Measurements from ENCODE around the gene INO80. TPM values are rescaled to one million over a fixed set of nuclear protein-coding genes. Genes with fewer than 3 reads are reported as not detected.

INO80 gene, protein sequence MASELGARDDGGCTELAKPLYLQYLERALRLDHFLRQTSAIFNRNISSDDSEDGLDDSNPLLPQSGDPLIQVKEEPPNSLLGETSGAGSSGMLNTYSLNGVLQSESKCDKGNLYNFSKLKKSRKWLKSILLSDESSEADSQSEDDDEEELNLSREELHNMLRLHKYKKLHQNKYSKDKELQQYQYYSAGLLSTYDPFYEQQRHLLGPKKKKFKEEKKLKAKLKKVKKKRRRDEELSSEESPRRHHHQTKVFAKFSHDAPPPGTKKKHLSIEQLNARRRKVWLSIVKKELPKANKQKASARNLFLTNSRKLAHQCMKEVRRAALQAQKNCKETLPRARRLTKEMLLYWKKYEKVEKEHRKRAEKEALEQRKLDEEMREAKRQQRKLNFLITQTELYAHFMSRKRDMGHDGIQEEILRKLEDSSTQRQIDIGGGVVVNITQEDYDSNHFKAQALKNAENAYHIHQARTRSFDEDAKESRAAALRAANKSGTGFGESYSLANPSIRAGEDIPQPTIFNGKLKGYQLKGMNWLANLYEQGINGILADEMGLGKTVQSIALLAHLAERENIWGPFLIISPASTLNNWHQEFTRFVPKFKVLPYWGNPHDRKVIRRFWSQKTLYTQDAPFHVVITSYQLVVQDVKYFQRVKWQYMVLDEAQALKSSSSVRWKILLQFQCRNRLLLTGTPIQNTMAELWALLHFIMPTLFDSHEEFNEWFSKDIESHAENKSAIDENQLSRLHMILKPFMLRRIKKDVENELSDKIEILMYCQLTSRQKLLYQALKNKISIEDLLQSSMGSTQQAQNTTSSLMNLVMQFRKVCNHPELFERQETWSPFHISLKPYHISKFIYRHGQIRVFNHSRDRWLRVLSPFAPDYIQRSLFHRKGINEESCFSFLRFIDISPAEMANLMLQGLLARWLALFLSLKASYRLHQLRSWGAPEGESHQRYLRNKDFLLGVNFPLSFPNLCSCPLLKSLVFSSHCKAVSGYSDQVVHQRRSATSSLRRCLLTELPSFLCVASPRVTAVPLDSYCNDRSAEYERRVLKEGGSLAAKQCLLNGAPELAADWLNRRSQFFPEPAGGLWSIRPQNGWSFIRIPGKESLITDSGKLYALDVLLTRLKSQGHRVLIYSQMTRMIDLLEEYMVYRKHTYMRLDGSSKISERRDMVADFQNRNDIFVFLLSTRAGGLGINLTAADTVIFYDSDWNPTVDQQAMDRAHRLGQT (N-terminal part only)
- 17.6 and 33.4 TPM in 2 replicates for total RNA-seq

DNA sequence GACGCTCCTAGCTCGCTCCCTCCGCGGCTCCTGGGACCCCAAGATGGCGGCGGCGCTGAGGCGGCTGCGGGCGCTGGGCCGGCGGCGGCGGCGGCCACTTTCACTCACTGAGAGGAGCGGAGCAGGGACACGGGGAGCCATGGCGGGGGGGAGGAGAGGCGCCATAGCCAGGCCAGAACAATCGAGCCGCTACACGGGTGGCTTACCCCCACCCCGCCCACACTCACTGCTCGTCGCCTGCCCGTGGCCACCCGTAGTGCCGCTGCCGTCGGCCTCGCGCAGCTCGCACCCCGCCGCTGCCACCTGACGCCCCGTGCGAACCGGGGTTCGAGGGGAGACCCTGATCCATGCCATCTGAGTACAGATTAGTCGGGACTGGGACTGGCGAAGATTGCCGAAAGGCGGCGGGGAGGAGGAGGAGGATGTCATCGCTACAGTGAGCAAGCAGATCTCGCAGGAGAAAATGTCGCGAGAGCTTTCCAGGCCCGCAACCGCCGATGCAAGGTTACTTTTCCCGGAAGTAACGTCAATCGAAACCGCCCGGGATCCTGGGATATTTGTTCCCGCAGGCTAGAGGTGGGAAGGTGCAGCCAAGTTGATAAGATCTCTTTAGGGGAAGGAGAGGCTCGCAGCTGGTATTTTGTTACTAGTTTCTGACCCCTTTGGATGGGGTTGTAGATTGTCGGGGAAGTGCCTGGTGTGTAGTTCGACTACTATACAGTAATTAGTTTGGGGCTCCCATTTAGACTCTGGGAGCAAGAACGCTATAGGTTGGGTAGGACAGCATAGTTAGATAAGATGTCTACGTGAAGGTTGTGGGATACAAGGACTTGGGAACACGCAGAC lies at the start of gene INO80:
Gene INO80 (minus strand): TSS at position 165 of the 846 bp plus-strand sequence. CDS start 19,970 bp downstream, outside the sequence.

DNA sequence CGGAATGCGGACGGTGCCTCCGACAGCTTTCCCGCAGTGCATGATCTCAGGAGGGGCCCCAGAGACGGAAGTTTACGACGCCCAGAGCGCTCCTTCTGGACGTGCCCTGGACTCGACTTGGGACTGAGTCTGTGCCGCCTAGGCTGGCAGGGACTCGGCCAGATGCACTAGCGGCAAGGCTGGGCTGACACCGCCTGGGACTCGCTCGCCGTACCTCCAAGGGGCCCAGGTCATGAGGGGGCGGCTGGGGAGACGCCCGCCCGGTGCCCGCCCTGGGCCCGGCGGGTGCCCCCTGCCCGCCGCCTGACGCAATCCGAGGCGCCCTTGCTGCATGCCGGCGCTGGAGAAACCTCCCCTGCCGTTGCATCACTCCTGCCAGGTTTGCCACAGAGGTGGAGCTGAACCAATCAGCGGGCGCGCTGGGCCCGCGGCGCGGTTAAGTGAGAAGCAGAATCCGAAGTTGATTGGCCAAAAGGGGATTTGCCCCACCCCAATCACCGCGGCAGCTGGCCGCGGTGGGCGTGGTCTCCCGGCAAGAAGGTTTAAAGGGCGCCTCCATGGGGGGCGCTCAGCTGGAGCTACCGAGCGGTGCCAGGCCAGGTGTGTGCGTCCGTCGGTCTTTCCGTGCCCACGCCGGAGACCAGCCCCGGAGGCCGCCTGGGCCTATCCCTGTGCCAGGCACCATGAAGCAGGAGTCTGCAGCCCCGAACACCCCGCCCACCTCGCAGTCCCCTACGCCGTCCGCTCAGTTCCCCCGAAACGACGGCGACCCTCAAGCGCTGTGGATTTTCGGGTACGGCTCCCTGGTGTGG lies 163.0 kb downstream of the INO80 start, which contains the start of gene CHAC1:
Gene CHAC1 (plus strand): TSS at position 571 of the 812 bp plus-strand sequence. CDS start 113 bp downstream, at position 684.

Other genes starting within 250 kb of the INO80 start
- gene RHOV, start 242.0 kb downstream of the INO80 start, total RNA-seq: 0.16 and 0.63 TPM in 2 replicates
- 32.6 and 48.0 TPM in 2 replicates for gene VPS18, start 221.8 kb downstream of the INO80 start, total RNA-seq
- gene DLL4, start 186.9 kb downstream of the INO80 start, total RNA-seq: 0.13 TPM in 1 of 2 replicates, not detected in the other
- gene CHAC1, start 162.8 kb downstream of the INO80 start, total RNA-seq: 47.9 and 73.2 TPM in 2 replicates
- gene EXD1, start 114.5 kb upstream of the INO80 start, total RNA-seq: under 0.01 TPM in 1 of 2 replicates, not detected in the other
- 99.9 and 182 TPM in 2 replicates for gene CHP1, start 115.0 kb upstream of the INO80 start, total RNA-seq
- gene OIP5, start 216.3 kb upstream of the INO80 start, total RNA-seq: 1.8 and 27.9 TPM in 2 replicates
- gene NUSAP1, start 216.6 kb upstream of the INO80 start, total RNA-seq: 9.6 and 118 TPM in 2 replicates

Measured in mesangial cell (primary cell).